Measurements from ENCODE around the gene CHST15.

CHST15 gene

DNA sequence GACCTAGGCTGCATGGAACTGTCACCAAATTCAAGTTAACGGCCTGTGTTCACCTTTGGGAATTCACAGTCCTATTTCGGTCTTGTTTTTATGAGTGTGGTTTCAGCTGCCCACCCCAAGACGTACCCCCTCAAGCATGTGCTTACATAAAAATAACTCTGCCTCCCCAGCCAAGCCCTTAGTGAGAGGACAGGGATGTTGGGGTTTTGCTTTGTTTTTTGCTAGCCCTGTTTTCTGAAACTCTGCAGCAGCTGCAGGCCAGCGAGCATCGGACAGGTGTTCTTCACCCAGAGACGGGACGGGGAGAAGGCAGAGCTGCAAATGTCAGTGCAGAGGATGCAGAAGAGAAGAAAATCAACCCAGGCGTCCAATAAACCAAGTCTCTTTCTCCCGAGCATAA is 13.5 kb downstream of the CHST15 start:
- no peak for DNase-seq

DNA sequence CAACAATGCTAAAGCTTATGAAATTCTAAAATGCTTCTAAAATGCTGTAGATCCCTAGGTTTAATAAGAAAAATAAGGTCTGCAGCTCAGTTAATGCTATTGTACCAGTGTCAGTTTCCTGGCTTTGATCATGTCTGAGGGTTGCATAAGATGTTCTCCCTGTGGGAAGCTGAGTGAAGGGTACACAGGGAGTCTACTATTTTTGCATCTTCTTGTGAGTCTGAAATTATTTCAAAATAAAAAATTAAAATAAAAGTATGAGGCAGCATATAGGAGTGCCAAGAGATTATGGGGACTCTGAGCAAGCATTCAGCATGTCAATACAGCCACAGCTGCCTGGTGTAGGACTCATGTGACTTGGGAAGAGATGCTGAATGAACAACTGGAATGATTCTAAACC is 14.7 kb downstream of the CHST15 start:
- DNase-seq: no peak

DNA sequence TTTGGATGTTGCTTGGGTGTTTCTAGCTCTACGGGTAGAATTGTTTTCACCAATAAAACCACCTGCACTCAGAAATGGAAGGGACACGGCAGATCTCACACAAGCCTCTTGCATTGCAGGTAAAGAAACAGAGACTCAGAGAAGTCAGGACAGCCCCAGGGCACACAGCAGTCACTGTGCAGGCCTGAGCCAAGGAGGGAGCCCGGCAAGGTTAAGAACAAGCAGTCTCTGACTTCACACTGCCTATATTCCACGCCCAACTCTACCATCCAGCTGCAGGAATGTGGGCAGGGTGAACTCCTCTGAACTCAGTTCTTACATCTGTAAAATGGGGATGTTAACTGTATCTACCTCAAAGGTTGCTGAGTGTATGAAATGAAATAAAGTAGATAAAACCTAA is 15.4 kb downstream of the CHST15 start:
- no peak for DNase-seq

DNA sequence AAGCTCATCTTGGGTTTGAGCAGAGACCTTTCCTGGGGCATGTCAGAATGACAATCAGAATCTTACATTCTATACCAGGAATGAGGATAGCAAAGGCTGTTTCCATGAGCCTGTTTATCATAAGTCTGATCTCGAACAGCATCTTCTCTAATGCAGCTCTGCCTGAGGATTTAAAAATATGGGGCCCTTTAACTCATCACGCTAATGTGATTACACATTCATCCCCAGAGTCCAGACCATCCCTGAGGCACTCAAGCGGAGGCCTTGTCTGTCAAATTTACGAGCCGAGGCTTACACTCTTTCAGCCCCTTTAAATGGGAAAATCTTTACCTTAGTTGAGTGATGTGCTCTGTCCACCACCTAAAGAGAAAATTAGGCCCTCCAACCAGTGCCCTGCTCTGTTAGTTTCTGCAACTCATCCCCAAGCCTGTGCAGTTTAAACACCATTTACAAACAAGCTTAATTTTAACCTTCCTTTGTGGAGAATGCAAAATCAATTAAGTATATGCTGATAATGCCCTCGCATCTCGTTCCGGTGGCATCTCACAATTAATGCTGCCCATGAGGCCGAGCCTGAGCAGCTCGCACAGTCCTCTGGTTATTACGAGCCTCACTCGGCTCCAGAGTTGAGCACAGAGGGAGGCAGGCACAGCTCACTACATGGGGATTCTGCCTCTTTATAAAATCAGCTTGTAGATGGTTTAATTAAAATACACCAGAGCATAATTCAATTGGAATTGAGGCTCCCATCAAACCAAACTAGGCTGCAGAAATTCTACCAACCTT is 16.0 kb downstream of the CHST15 start:
- no peak for DNase-seq

DNA sequence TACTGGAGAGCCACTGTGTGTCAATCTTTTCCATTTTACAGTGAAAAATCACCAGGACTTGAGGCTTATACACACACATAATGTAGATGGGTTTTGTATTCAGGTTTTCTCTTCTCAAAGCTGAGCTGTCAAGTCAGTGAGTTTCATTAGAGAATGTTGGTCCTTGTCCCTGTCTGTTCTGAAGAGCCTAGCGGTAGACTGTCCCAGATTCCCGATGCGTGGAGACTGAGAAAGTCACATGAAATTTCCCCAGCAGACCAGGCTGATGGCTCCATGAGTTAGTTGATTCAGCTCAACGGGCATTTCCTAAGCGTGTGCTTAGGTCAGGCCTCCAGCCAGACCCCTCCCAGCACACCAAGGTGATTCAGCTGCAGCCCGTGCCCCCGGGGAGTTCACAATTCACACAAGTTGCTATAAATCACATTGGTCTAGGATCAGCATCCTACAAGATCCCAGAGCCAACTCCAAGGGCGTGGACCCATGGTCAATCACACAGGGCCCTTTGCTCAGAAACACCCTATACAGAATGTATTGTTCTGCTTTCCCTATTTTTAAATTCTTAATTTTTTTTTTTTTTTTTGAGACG is 17.2 kb downstream of the CHST15 start:
- DNase-seq: no peak

DNA sequence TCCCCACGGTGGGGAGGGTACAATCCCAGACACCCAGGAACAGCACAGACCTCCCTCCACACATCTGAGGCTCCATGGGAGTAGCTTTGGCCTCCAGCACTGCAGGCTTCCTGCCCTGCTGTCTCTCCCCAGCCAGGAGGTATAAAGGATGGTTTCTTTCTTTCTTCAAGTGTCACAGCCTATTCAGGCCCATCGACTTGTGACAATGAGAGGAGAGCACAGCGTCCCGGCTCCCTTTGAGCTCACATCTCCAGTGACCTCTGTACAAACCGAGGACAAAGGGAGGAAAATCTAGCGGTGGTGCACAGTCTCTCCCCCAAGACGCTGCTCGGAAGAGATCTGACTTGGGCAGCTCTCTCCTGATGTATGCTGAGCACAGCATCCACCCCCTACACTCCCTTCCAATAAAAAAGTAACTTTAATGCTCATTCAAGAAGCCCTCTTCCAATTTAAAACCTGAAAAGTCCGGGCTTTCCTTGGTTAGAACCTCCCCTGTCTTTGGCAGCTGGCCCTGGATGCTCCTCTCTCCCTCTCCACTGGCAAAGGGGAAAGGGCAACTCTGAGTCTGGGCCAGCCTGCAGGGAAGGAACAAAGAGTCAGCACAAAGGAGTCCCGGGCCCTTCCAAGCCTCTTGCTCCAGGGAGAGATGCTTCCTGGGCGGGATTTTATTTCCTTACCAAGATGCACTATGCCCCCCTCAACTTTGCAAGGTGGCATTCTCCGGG is 18.0 kb downstream of the CHST15 start:
- DNase-seq: no peak

DNA sequence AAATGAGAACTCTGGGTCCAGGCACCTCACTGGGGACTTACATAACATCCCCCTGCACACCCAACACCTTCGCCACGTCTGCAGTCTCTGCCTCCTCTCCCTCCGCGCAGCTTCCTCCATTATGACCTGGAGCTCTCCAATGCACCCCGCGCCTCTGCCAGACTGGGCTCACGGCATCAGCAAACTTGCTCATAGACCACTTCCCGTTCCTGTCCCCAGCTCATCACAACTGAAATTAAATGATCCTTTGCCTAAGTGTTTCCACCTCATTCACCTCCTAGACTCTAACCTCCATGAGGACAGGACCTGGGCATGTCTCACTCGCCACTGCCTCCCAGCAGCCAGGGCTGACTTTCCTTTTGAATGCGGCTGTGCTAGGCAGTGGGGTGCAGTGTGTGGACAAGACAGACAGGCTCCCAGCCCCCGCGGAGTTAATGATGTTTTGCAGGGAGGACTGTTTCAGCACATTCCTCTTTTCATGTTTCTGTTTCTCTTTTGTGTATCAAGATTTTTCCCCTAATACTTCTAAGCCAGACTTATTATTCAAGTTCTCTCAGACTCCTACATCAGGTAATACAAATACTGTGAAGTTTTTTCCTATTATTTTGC is 18.8 kb downstream of the CHST15 start:
- DNase-seq: no peak

DNA sequence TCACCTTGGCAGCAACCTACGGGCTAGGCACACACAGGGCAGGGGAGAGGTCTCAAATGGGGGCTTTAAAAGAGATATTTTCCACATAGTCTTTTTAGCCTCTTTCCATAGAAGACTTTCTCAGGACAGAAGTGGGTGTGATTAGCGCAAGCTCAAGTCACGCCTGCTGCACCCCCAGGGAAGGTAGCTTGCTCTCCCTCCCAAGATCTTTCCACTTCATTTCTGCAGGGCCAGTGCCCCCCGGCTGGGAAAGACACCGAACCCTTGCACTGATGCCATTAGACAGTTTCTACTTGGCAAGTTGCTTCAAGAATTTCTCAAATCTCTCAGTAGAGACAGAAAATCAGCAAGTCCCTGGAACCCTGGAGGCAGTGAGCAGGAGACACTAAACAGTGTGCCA is 19.4 kb downstream of the CHST15 start:
- DNase-seq: no peak

DNA sequence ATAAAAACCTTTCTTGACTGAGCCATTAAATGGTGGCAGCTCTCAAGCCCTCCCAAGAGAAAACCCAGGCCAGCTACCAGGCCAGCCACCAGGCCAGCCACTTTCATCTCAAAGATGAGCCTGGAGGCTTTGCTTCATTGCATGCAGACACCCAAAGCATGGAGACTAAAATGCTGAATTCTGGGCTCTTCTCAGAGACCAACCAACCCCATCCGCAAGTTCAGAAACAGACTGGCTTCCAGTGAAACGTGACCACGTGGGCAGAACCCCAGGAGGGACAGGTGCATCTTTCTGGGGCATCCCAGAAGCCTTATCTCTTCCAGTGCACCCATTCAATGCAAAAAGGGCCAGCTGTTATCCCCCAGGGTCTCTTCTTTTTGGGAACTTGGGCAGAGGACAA is 20.9 kb downstream of the CHST15 start:
- DNase-seq: no peak

DNA sequence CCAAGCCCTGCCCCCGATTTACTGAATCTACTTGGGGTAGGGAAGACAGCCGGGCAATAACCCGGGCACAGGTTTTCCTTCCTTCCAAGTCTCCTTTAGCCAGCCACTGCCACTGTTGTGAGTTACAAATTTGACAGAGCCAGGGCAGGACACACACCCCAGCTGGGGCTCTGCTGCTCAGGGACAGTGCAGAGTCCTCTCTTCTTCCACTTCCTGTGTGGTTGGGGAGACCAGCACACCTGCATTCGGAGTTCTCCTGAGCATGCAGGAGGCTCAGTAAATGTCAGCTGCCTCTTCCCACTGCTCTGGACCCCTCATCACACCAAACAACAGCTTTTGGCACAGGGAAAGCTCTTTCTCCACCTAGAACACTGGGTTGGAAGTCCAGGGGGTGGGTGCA is 21.3 kb downstream of the CHST15 start:
- DNase-seq: no peak

DNA sequence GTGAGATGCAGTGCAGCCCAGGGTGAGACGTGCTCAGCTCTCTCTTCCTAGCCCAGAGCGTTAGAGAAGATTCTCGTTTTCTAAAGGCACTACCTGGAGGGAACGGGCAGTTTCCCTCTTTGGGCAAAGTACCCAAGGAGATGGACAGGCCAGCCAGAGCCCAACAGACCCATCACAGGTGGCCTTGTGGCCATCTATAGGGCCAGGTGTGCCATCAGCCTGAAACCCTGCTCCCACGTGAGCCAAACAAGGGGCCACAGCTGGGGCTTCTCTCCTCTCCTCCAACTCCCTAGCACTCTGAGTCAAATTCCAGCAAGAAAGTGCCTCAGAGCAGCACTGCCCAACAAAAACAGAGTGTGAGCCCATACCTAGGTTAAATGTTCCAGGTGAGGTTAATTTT is 22.3 kb downstream of the CHST15 start:
- no peak for DNase-seq

DNA sequence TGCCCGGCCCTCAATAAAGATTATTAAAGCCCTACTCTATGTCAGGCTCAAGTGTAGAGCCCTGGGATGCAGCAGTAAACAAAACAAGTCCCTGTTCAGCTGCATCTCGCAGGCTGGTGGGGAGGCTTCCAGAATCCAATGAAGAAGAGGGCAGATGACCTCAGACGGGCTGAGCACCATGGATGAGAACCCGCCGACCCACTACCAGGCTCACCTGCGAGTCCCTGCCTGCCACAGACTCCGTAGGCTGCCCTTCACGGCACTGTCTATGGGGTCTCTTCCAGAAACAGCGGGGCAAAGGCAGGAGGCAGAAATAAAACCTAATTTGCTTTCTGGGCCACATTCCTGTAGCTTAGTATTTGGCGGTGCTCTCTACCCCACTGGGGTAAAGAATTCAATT is 22.7 kb downstream of the CHST15 start:
- no peak for DNase-seq

DNA sequence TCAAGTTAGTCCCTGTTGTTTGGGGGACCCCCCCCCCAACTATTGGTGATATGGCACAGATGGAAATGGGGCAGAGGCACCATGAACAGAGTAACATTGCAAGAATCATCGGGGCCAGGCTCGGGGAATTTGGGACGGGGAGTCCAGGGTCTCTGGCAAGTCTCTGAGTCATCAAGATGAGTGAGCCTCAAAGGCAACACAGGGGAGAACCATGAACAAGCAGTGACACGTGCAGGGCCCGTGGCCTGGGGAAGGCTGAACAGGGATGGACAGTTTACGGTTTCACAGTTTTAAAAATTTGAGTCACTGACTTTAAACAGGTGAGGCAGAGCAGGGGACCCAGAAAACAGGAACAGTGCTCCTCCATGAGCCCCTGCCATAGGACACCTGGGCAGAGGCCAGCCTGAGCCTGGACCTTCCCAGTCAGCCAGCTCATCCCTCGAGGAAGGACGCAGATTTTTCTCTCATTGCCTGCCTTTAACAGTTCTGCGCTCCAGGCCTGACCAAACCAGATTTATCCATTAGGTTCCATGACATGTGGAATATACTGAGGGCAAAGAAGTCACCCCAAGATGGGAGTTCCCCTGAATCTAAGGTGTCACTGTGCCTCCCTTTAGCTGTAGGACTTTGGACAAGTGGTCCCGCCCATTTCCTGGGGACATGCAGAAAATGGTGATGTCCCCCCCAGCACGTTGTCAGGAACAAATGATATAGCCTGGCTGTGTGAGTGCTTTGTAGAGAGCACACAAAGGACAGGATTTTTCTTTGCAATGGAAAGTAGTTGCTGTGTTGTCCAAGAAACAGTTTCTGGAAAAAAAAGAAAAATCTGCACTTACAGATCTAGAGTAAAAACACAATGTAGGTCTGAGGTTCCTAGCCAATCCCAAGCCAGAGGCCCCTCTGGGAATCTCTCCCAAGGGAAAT is 23.8 kb downstream of the CHST15 start:
- no peak for DNase-seq

DNA sequence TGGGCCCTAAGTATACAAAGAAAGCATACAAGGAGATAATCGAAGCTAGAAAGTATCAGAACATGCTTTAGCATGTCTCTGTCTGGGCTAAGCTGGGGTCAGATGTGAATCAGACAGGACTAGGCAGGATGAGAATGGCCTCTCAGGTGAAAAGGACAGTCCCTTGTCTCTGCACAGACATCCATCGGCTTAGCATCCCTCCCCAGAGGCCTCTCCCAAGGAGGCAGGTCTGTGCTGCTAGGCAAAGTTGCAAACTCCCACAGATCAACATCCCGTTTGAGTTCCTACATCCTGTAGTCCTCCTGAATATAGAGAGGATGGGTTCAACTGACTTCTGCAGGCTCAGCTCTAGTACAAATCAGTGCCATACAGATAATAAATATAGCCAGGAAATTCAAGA is 24.5 kb downstream of the CHST15 start:
- no peak for DNase-seq

DNA sequence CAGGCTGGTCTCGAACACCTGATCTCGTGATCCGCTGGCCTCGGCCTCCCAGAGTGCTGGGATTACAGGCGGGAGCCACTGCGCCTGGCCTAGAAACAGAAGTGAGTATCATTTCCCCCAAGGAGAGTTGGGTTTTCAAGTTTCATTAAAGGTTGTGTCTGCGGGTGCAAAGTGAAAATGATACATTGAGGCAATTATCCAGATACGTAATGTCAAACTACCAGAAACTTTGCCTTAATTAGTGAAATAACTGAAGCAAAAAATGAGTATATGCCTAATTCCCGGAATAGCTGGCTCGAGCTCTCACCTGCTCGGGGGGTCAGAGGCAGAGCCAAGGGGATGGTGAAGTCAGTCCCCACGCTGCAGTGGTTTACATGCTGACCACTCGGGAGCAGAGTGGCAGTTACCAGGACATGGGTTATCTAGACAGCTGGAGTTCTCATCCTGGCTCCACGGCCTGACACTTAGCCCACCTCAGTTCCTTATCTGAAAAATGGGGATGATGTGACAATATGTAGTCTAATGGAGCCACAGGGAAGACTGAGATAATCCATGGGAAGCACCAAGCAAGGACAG is 25.5 kb downstream of the CHST15 start:
- DNase-seq: no peak

DNA sequence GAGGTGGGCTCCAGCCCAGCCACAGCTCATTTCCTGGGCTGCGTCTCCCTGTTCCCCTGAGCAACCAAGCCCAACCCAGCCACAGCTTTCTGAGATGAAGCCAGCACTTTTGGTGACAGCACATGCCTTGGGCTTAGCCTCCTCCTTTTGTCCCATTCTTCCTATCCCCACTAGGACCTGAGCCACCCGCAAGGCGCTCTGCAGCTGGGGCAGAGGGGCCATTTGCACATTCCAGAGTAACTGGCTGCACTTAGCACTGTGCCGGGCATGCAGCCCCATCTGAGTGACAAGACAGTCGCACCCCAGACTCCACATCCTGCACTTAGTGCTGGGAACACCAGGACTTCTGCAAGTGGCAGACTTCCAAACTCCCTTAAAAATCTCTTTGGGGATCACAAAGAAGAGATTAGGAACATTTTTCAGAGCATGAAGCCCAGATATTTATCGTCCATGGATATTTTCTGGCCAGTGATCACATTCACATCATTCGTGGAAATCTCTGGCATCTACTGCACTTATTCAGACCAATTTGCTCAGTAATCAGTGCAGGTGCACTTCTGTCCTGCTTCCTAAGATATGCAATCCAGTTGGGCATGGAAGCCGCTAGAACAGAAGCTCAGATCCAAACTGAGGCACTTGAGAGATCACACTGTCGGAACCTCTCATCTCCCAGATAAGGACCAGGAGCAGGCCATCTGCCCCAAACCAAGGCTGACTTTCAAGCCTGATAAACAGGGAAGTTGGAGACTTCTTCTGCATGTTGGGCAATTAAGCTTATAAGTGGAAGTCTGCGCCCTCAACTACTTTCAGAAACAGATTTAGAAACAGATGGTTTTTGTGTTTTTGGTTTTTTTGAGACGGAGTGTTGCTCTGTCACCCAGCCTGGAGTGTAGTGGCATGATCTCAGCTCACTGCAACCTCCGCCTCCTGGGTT is 26.4 kb downstream of the CHST15 start:
- DNase-seq: no peak

DNA sequence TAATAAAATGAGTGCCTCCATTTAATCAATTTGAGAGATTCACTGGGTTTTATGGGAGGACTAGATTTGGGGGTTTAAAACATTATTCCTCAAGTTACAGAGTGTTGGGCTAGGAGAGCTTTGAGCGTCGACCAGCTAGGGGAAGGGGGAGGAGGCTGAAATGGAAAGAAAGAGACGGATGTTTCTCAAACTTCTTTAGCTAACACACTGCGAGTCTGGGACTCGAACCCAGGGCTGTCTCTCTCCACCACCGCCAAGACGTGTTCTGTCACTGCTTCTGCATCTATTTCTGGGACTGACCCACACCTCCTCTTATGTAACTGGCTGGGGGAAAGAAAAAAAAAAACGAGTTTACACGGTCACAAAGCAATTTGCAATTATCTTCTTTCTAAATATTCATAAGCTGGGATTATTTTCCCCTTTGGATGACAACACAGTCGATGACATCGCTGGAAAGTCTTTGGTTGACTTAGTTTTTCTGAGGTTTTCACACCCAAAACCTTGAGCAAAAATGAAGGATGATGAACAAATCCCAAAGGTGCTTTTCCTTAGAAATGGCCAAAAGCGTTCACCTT is 27.2 kb downstream of the CHST15 start:
- DNase-seq: no peak

DNA sequence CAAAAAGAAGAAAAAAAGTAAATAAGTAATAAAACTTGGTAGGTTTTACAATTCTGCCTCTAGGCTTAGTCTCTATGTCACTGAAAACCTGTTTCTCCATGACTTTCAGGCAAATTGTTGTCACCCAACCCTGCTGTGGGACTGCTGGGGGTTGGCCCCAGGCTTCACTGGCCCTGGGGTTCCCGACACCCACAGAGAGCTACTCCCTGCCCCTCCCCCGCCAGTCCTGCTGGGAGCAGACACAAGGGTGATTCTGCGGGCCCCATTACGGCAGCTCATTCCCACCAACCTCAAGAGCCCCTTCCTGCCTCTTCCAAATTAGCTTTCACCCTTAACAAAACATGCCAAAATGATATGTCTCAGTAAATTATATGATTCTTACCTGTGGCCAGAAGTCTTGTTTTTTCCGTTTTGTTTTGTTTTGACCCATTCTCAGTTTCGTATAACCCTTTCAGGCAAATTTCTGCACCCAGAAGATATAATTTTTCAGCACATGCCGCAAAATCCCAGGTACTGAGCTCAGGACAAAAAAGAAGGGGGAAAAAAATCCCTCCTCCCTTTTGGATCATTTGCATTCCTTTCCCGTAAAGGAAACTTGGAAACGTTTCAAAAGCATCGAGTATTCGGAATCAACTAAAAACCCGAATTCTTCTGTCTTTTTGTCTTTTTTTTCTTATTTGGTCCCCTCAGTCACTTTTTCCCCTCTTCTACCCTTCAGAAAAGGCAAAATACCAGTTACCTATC is 27.8 kb downstream of the CHST15 start:
- no peak for DNase-seq

DNA sequence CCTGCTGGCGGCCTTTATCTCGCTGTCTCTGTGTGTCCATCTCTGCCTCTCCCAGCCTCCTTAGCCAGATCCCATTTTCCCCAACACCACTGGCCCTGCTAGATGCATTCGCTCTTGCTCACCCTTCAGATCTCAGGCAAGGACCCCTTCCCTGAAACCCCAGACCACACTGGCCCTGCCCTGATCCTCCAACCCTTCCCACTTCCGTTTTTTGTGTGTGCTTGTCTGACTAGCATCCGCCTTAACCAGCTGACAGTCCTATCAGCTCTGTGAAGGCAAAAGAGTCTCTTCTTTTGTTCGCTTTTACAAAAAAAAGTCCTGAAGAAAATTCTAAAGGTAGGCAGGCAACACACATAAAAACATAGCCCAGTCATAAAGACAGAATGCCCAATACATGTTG is 28.7 kb downstream of the CHST15 start:
- no peak for DNase-seq

Measured in activated naive CD4-positive, alpha-beta T cell treated with Interleukin-2 at 50 U/mL for 16 hours (primary cell).